HL-60 (cell line): ENCODE data around the gene DPH3.
A peak's percentile ranks its signal among the peaks of the same experiment; 100 is the strongest.

ENCODE experiments used
- DNase-seq, 2 experiments: peaks; one replicate each; pipeline ENCODE4 v3.0.0-alpha.2; 2010 to 2020; ENCODE audit warnings: low read depth in 1 of 2, low spot score in 1 of 2
- H3K27ac ChIP-seq: fragments of 250-450 bp; sonication (Bioruptor Pico); replicated peaks from 2 replicates; pipeline ENCODE4 v1.5.1; 2020; ENCODE audit warnings: mild to moderate bottlenecking, moderate library complexity
- H3K27me3 ChIP-seq: fragments of 250-450 bp; sonication (Bioruptor Pico); 2 replicates; pipeline ENCODE4 v1.5.1; 2021; ENCODE audit warnings: mild to moderate bottlenecking, moderate library complexity; ENCODE audit not compliant: insufficient read depth, poor library complexity, severe bottlenecking
- H3K4me3 ChIP-seq: replicated peaks from 2 replicates; pipeline ENCODE4 v1.5.1; 2011; ENCODE audit warnings: mild to moderate bottlenecking, control low read depth, low read length; ENCODE audit not compliant: insufficient read depth
- CTCF ChIP-seq: IDR thresholded peaks from one replicate; pipeline ENCODE4 v1.5.1; 2011; ENCODE audit warnings: low read length, control low read depth, inconsistent platforms; ENCODE audit not compliant: insufficient read depth
- GABPA ChIP-seq: IDR thresholded peaks from 2 replicates; pipeline ENCODE4 v1.6.1; 2012; ENCODE audit warnings: low read depth
- POLR2AphosphoS5 ChIP-seq: IDR thresholded peaks from 2 replicates; pipeline ENCODE4 v1.6.1; 2012; ENCODE audit warnings: low read depth
- SPI1 ChIP-seq: IDR thresholded peaks from 2 replicates; pipeline ENCODE4 v1.6.1; 2012; ENCODE audit warnings: low read depth, mild to moderate bottlenecking, borderline replicate concordance
- TF ChIP-seq, protein P1 (sequence below): IDR thresholded peaks from 2 replicates; pipeline ENCODE4 v1.6.1; 2012; ENCODE audit warnings: low read depth; ENCODE audit not compliant: insufficient replicate concordance

Gene DPH3

GRCh38 chr3:16241225-16241624 lies 23.5 kb downstream of the DPH3 start:
- Histone ChIP-seq H3K4me3 (no peak overlapping the region), H3K27me3 (no peaks in the 10 kb centered on the region), H3K27ac (no peak overlapping the region)
- no peak for DNase-seq
- no peak for TF ChIP-seq CTCF
- TF ChIP-seq, protein P1, sequence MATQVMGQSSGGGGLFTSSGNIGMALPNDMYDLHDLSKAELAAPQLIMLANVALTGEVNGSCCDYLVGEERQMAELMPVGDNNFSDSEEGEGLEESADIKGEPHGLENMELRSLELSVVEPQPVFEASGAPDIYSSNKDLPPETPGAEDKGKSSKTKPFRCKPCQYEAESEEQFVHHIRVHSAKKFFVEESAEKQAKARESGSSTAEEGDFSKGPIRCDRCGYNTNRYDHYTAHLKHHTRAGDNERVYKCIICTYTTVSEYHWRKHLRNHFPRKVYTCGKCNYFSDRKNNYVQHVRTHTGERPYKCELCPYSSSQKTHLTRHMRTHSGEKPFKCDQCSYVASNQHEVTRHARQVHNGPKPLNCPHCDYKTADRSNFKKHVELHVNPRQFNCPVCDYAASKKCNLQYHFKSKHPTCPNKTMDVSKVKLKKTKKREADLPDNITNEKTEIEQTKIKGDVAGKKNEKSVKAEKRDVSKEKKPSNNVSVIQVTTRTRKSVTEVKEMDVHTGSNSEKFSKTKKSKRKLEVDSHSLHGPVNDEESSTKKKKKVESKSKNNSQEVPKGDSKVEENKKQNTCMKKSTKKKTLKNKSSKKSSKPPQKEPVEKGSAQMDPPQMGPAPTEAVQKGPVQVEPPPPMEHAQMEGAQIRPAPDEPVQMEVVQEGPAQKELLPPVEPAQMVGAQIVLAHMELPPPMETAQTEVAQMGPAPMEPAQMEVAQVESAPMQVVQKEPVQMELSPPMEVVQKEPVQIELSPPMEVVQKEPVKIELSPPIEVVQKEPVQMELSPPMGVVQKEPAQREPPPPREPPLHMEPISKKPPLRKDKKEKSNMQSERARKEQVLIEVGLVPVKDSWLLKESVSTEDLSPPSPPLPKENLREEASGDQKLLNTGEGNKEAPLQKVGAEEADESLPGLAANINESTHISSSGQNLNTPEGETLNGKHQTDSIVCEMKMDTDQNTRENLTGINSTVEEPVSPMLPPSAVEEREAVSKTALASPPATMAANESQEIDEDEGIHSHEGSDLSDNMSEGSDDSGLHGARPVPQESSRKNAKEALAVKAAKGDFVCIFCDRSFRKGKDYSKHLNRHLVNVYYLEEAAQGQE, result no peak
- no peak for TF ChIP-seq GABPA
- TF ChIP-seq SPI1, result no peak
- no peak for TF ChIP-seq POLR2AphosphoS5

GRCh38 chr3:16240229-16241023 lies 24.3 kb downstream of the DPH3 start:
- Histone ChIP-seq H3K27me3 (no peaks in the 10 kb centered on the region), H3K4me3 (no peak overlapping the region), H3K27ac (no peak overlapping the region)
- TF ChIP-seq, protein P1, result no peak
- TF ChIP-seq GABPA (no peak), CTCF (no peak), POLR2AphosphoS5 (no peak), SPI1 (no peak)
- peak in 1 of 2 experiments; percentile 74 for DNase-seq

GRCh38 chr3:16239780-16240179 lies 25.0 kb downstream of the DPH3 start:
- Histone ChIP-seq H3K4me3 (no peak overlapping the region), H3K27me3 (no peaks in the 10 kb centered on the region), H3K27ac (no peak overlapping the region)
- no peak for DNase-seq
- TF ChIP-seq GABPA (no peak), POLR2AphosphoS5 (no peak), CTCF (no peak), SPI1 (no peak)
- TF ChIP-seq, protein P1, result no peak
